ENCODE data around the gene FGF14.
"Not testable (repeated sequence)": the region's sequence is repeated elsewhere in the genome, so short reads cannot be mapped to it uniquely, and the experiment has no call there.

Gene FGF14

DNA sequence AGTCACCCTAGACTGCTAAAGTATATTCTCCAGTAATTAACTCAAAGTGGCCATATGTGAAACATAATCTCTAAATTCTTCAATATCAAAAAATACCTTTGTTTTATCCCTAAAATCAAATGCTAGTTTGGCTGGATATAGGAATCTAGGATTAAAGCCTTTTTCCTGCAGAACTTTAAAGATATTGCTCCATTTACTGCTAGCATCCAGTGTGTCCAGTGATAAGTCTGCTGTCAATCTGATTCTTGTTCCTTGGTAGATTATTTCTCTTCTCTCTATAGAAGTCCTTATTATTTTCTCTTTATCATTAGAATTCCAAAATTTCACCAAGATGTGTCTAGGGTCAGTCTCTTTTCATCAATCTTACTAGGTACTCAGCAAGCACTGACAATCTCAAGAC lies 384.6 kb downstream of the FGF14 start:
- Histone ChIP-seq H3K36me3 (ENCODE audit: control insufficient read depth, insufficient read depth, low read length) (no peaks in the 10 kb centered on the region), H3K4me3 (ENCODE audit: low read depth, low read length) (no peak overlapping the region), H3K4me1 (ENCODE audit: control insufficient read depth, insufficient read depth, low read length) (no peaks in the 10 kb centered on the region), H3K9me3 (ENCODE audit: control insufficient read depth, insufficient read depth, low read length) (peaks cover 10% of the 10 kb centered on the region; the same call in 1 of the 2 replicates), H3K9ac (ENCODE audit: low read depth, low read length) (no peak overlapping the region), H3K27ac (ENCODE audit: low read depth, low read length) (no peak overlapping the region), H3K27me3 (ENCODE audit: control insufficient read depth, insufficient read depth, low read length) (no peaks in the 10 kb centered on the region)

DNA sequence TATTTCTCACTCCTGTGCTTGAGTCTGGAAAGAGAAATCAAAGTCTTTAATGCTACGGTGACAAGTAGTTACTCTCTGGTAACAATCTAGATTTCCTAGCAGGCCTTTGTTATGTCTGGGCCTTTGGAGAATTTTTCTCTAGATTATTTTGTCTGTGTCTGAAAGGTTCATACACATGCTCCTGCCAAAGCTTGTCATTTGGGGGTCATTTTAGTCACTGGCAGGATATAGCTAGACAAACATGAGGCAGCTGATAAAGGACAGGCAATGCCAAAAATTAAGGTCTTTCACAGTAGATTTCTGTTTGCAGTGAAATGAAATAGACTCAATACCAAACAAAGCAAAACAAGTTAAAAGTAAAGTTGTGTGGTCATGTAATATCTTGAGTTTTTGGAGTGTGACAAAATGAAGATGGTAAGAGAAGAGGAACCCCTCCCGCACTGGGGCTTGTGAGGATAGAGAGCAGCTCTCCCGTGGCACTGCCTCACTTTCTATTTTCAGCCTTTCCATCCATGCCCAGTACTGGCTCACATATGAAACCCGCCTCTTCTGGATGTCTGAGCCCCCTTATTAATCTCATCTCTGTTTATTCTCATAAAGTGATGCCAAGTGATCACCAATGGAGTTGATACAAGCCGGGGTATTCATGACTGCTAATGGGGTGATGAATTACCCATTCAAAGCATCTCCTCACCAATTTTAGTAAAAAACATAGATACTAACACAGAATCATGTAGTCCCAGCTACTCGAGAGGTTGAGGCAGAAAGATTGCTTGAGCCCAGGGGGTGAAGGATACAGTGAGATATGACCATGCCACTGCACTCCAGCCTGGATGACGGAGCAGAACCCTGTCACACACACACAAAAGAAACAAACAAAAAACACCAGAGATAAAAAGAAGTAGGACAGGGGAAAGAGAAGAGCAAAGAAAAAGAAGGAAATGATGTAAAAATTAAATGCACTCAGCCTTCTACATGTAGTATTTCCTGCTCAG lies 389.3 kb downstream of the FGF14 start:
- no peak overlapping the region for H3K27ac ChIP-seq (ENCODE audit: low read depth, low read length)
- peaks cover 8% of the 10 kb centered on the region; the same call in 1 of the 2 replicates for H3K9me3 ChIP-seq (ENCODE audit: control insufficient read depth, insufficient read depth, low read length)
- H3K9ac ChIP-seq (ENCODE audit: low read depth, low read length): no peak overlapping the region
- no peaks in the 10 kb centered on the region for H3K4me1 ChIP-seq (ENCODE audit: control insufficient read depth, insufficient read depth, low read length)
- no peaks in the 10 kb centered on the region for H3K36me3 ChIP-seq (ENCODE audit: control insufficient read depth, insufficient read depth, low read length)
- H3K4me3 ChIP-seq (ENCODE audit: low read depth, low read length): no peak overlapping the region
- H3K27me3 ChIP-seq (ENCODE audit: control insufficient read depth, insufficient read depth, low read length): no peaks in the 10 kb centered on the region

DNA sequence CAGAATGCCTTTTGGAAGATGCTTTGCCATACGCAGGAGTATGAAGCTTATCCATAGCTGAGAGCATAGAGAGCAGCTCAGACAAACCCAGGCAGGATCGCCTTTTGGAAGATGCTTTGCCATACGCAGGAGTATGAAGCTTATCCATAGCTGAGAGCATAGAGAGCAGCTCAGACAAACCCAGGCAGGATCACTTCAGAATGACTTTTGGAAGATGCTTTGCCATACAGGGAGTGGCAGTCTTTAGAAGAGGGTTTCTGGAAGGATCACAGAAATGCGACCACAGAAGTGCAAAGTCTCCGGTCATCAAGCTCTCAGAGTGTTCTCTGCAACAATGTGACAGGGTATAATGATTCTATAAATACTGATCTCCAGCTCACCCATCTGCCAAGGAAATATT lies 390.4 kb downstream of the FGF14 start:
- H3K27ac ChIP-seq (ENCODE audit: low read depth, low read length); H3K4me3 ChIP-seq (ENCODE audit: low read depth, low read length); H3K9ac ChIP-seq (ENCODE audit: low read depth, low read length); H3K27me3 ChIP-seq (ENCODE audit: control insufficient read depth, insufficient read depth, low read length); H3K36me3 ChIP-seq (ENCODE audit: control insufficient read depth, insufficient read depth, low read length); H3K9me3 ChIP-seq (ENCODE audit: control insufficient read depth, insufficient read depth, low read length); H3K4me1 ChIP-seq (ENCODE audit: control insufficient read depth, insufficient read depth, low read length): not testable (repeated sequence)

DNA sequence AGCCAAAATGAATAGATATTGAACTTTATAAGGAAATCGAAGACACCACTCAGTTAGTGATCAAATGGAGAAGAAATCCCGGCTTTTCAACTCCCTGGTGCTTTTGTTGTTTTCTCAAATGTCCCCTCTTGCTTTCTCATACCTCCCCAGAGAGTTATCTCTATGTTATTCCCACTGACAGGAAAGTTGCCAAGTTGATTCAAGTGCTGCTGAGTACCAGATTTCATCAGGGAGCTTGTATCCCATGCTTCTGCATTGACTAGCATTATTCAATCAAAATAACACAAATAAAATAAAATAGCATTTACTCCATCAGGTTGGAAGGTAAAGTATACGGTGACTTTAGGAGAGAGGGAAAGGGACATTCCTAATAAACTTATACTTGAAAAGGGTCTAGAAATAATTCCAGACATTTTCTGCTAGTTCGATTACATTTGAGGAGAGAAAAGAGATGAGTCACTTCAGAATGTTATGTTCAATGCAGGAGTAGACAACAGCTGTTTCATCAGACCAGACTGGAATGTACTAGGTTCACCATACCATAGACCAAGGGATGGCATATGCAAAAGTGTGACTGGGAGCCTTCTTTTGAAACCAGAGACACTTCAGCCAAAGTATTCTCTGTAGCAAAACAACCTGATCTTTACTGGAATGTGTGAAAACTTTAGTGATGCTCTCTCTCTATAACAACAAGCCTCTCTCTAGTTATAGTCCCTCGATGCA lies 397.8 kb downstream of the FGF14 start:
- no peak overlapping the region for H3K9ac ChIP-seq (ENCODE audit: low read depth, low read length)
- H3K27me3 ChIP-seq (ENCODE audit: control insufficient read depth, insufficient read depth, low read length): no peaks in the 10 kb centered on the region
- H3K36me3 ChIP-seq (ENCODE audit: control insufficient read depth, insufficient read depth, low read length): no peaks in the 10 kb centered on the region
- no peak overlapping the region for H3K4me3 ChIP-seq (ENCODE audit: low read depth, low read length)
- no peak overlapping the region for H3K27ac ChIP-seq (ENCODE audit: low read depth, low read length)
- H3K9me3 ChIP-seq (ENCODE audit: control insufficient read depth, insufficient read depth, low read length): no peaks in the 10 kb centered on the region
- H3K4me1 ChIP-seq (ENCODE audit: control insufficient read depth, insufficient read depth, low read length): no peaks in the 10 kb centered on the region

DNA sequence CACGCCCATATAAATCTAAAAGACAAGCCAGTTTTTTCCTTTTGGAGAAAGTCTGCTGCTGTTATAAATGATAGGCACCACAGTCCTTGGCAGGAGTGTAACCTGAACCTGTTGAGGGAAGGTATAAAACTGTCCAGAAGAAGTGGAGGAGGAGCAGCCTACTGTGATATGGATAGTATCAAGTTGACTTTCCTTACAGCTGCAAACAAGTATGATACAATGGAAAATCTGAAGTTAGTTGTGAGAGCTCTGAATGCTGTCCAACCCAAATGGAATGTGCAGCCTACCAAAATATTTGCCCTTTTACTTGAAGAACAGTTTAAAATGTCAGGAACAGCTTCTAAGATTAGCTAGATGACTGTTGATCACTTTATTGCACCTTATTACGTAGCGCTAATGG lies 399.6 kb downstream of the FGF14 start:
- no peaks in the 10 kb centered on the region for H3K36me3 ChIP-seq (ENCODE audit: control insufficient read depth, insufficient read depth, low read length)
- H3K27ac ChIP-seq (ENCODE audit: low read depth, low read length): no peak overlapping the region
- H3K4me3 ChIP-seq (ENCODE audit: low read depth, low read length): no peak overlapping the region
- H3K9ac ChIP-seq (ENCODE audit: low read depth, low read length): no peak overlapping the region
- no peaks in the 10 kb centered on the region for H3K9me3 ChIP-seq (ENCODE audit: control insufficient read depth, insufficient read depth, low read length)
- H3K4me1 ChIP-seq (ENCODE audit: control insufficient read depth, insufficient read depth, low read length): no peaks in the 10 kb centered on the region
- no peaks in the 10 kb centered on the region for H3K27me3 ChIP-seq (ENCODE audit: control insufficient read depth, insufficient read depth, low read length)

DNA sequence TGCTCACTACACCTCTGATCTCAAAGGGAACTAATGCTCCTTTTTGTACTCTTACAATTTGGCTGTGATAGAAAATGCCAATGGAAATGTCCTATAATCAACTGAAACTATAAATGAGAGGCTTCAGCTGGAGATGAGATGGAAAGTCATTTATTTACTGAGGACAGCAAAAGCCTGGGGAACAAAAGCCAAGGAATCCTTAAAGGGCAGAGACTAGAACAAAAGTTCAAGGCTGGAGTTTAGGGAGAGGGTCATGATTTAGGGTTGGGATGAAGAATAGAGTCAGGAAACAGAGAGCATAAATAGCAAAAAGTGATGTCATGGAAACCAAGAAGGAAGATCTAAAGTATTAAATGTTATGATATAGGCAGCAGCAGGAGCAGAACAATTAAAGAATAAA lies 401.1 kb downstream of the FGF14 start:
- Histone ChIP-seq H3K4me3 (ENCODE audit: low read depth, low read length) (no peak overlapping the region), H3K27ac (ENCODE audit: low read depth, low read length) (no peak overlapping the region), H3K4me1 (ENCODE audit: control insufficient read depth, insufficient read depth, low read length) (no peaks in the 10 kb centered on the region), H3K36me3 (ENCODE audit: control insufficient read depth, insufficient read depth, low read length) (no peaks in the 10 kb centered on the region), H3K9me3 (ENCODE audit: control insufficient read depth, insufficient read depth, low read length) (no peaks in the 10 kb centered on the region), H3K27me3 (ENCODE audit: control insufficient read depth, insufficient read depth, low read length) (no peaks in the 10 kb centered on the region), H3K9ac (ENCODE audit: low read depth, low read length) (no peak overlapping the region)

DNA sequence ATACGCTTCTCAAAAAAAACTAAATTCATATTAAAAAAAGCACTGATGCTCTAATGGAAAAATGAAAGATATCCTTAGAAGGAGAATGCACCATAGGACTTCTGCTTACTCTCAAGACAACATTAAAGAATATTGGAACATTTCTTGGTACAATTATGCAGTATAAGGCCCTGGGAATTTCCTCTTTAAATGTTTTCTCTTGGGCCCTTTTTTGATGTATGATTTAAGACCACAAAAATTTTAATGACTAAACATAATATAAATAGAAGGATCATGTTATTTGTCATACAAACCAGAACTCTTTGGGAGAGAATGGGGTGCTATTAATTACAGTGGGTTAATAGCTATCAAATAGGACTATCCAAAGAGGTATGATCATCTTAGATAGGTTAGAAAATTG lies 403.7 kb downstream of the FGF14 start:
- H3K4me3 ChIP-seq (ENCODE audit: low read depth, low read length): no peak overlapping the region
- H3K27ac ChIP-seq (ENCODE audit: low read depth, low read length): no peak overlapping the region
- no peaks in the 10 kb centered on the region for H3K36me3 ChIP-seq (ENCODE audit: control insufficient read depth, insufficient read depth, low read length)
- H3K9ac ChIP-seq (ENCODE audit: low read depth, low read length): no peak overlapping the region
- no peaks in the 10 kb centered on the region for H3K9me3 ChIP-seq (ENCODE audit: control insufficient read depth, insufficient read depth, low read length)
- H3K4me1 ChIP-seq (ENCODE audit: control insufficient read depth, insufficient read depth, low read length): no peaks in the 10 kb centered on the region
- no peaks in the 10 kb centered on the region for H3K27me3 ChIP-seq (ENCODE audit: control insufficient read depth, insufficient read depth, low read length)

DNA sequence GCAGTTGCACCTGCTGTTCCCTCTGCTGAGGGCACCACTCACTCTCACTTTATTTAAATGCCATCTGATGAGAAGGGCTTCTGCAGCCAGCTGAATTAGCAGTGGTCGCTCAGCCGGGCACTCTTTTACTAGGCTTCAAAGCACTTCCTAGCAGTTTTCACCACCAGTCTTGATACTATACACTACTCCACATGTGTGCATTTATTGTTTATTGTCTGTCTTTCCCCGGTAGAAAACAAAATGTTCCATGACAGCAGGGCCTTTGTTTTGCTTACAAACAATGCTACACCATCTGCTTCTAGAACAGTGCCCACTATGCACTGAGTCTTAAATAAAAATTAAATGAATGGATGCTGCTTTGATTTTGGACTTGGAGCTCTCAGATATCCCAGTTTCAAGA lies 404.9 kb downstream of the FGF14 start:
- Histone ChIP-seq H3K27me3 (ENCODE audit: control insufficient read depth, insufficient read depth, low read length) (no peaks in the 10 kb centered on the region), H3K4me1 (ENCODE audit: control insufficient read depth, insufficient read depth, low read length) (no peaks in the 10 kb centered on the region), H3K9ac (ENCODE audit: low read depth, low read length) (no peak overlapping the region), H3K36me3 (ENCODE audit: control insufficient read depth, insufficient read depth, low read length) (no peaks in the 10 kb centered on the region), H3K9me3 (ENCODE audit: control insufficient read depth, insufficient read depth, low read length) (no peaks in the 10 kb centered on the region), H3K27ac (ENCODE audit: low read depth, low read length) (no peak overlapping the region), H3K4me3 (ENCODE audit: low read depth, low read length) (no peak overlapping the region)

DNA sequence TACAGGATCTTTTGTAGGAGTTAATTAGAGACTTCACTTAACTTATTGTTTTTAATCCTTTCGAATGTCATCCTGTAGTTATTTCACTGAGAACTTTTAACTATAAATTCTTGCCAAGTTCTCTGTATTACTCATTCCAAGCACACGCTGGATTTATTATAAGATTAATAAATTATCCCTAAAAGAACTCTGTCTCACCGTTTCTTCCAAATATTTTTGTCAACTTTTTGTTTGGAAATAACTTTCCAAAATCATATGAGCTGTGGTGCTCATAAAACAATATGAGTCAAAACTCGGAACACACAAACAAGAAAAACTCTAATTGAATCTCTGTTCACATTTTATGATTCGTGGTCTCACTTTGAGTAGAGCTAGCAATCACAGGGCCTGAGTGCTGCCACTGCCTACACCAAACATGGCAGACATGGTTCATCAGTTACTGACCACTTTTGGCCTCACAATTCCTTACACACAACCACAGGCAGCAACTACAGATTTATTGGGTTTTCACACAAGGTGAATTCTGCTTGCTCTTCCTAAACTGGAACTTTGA lies 412.0 kb downstream of the FGF14 start:
- no peak overlapping the region for H3K9ac ChIP-seq (ENCODE audit: low read depth, low read length)
- H3K9me3 ChIP-seq (ENCODE audit: control insufficient read depth, insufficient read depth, low read length): no peaks in the 10 kb centered on the region
- no peak overlapping the region for H3K4me3 ChIP-seq (ENCODE audit: low read depth, low read length)
- H3K27ac ChIP-seq (ENCODE audit: low read depth, low read length): no peak overlapping the region
- no peaks in the 10 kb centered on the region for H3K4me1 ChIP-seq (ENCODE audit: control insufficient read depth, insufficient read depth, low read length)
- no peaks in the 10 kb centered on the region for H3K36me3 ChIP-seq (ENCODE audit: control insufficient read depth, insufficient read depth, low read length)
- H3K27me3 ChIP-seq (ENCODE audit: control insufficient read depth, insufficient read depth, low read length): no peaks in the 10 kb centered on the region

DNA sequence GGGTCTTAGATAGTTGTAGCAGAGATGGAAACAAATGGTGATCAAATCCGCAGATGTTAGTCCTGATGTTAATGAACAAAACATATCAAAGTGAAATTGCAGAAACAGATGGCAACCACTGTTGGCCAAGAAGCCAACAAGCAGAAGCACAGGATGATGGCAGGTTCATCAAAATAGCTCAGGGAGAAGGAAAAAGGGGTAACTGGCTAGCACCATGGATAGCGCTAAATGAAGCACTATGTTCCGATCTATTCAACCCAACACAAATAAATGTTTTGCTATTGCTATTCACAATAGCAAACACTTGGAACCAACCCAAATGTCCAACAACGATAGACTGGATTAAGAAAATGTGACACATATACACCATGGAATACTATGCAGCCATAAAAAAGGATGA lies 413.7 kb downstream of the FGF14 start:
- no peaks in the 10 kb centered on the region for H3K4me1 ChIP-seq (ENCODE audit: control insufficient read depth, insufficient read depth, low read length)
- H3K27ac ChIP-seq (ENCODE audit: low read depth, low read length): no peak overlapping the region
- no peak overlapping the region for H3K4me3 ChIP-seq (ENCODE audit: low read depth, low read length)
- no peaks in the 10 kb centered on the region for H3K27me3 ChIP-seq (ENCODE audit: control insufficient read depth, insufficient read depth, low read length)
- H3K9ac ChIP-seq (ENCODE audit: low read depth, low read length): no peak overlapping the region
- H3K36me3 ChIP-seq (ENCODE audit: control insufficient read depth, insufficient read depth, low read length): no peaks in the 10 kb centered on the region
- no peaks in the 10 kb centered on the region for H3K9me3 ChIP-seq (ENCODE audit: control insufficient read depth, insufficient read depth, low read length)

DNA sequence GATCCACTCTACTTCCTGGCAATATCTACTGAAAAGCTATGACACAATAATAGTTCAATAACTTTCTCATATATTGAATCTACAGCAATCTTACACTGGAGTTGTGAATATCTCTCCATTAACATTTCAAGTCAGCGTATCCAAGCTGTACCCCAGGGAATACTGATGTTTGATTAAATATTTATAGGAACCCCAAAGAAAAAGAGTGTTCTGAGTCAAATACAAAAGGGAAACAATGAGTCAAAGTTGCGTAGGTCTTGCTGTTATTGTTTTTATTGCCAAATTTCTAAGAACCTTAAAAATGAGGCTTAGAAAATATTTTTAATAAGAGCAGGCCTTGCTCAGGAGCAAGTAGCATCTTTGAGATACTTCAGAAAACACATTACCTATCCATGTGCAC lies 415.5 kb downstream of the FGF14 start:
- H3K4me1 ChIP-seq (ENCODE audit: control insufficient read depth, insufficient read depth, low read length): no peaks in the 10 kb centered on the region

More for the DNA sequence above, 415.5 kb downstream of the FGF14 start:
- Histone ChIP-seq H3K27me3 (ENCODE audit: control insufficient read depth, insufficient read depth, low read length) (no peaks in the 10 kb centered on the region), H3K27ac (ENCODE audit: low read depth, low read length) (no peak overlapping the region), H3K4me3 (ENCODE audit: low read depth, low read length) (no peak overlapping the region), H3K9ac (ENCODE audit: low read depth, low read length) (no peak overlapping the region), H3K9me3 (ENCODE audit: control insufficient read depth, insufficient read depth, low read length) (no peaks in the 10 kb centered on the region), H3K36me3 (ENCODE audit: control insufficient read depth, insufficient read depth, low read length) (no peaks in the 10 kb centered on the region)
